GM19455 (cell line): Measurements from ENCODE around the gene AQP12A.
"Not testable (repeated sequence)": the region's sequence is repeated elsewhere in the genome, so short reads cannot be mapped to it uniquely, and the experiment has no call there.

Source experiments
- ATAC-seq: cut with Tn5 transposase; IDR thresholded peaks from one replicate; pipeline ENCODE4 v1.9.1; 2021; ENCODE audit not compliant: unreplicated experiment

The AQP12A gene

GRCh38 chr2:240691631-240692420 is at the start of gene AQP12A:
Gene AQP12A (plus strand): TSS chr2:240691866. CDS start chr2:240691914, 48 bp downstream.
- ATAC-seq = not testable (repeated sequence)

- ATAC-seq = no peak
These were observed 49.4 kb upstream of the AQP12A start for GRCh38 chr2:240642061-240642805.

GRCh38 chr2:240642806-240643092 is 48.9 kb upstream of the AQP12A start:
- ATAC-seq = no peak

- no peak for ATAC-seq
These were observed 48.4 kb upstream of the AQP12A start for GRCh38 chr2:240643093-240643810.

GRCh38 chr2:240643811-240644150 is 47.9 kb upstream of the AQP12A start:
- no peak for ATAC-seq

- no peak for ATAC-seq
These were observed 47.5 kb upstream of the AQP12A start for GRCh38 chr2:240644171-240644651.

GRCh38 chr2:240644859-240645301 is 46.8 kb upstream of the AQP12A start:
- ATAC-seq = no peak

GRCh38 chr2:240645346-240645745 is 46.3 kb upstream of the AQP12A start:
- no peak for ATAC-seq

- ATAC-seq = no peak
These were observed 45.9 kb upstream of the AQP12A start for GRCh38 chr2:240645801-240646175.

GRCh38 chr2:240646176-240646899 is 45.3 kb upstream of the AQP12A start:
- ATAC-seq = no peak

- no peak for ATAC-seq
These were observed 44.7 kb upstream of the AQP12A start for GRCh38 chr2:240646900-240647502.

GRCh38 chr2:240647503-240648154 is 44.0 kb upstream of the AQP12A start:
- no peak for ATAC-seq

- ATAC-seq = no peak
These were observed 43.5 kb upstream of the AQP12A start for GRCh38 chr2:240648155-240648649.

- ATAC-seq = no peak
These were observed 42.9 kb upstream of the AQP12A start for GRCh38 chr2:240648650-240649275.

- ATAC-seq = no peak
These were observed 42.3 kb upstream of the AQP12A start for GRCh38 chr2:240649331-240649730.

- ATAC-seq = no peak
These were observed 41.3 kb upstream of the AQP12A start for GRCh38 chr2:240650254-240650965.

GRCh38 chr2:240651185-240651584 is 40.5 kb upstream of the AQP12A start:
- ATAC-seq = no peak

GRCh38 chr2:240655931-240656886 is 35.5 kb upstream of the AQP12A start:
- ATAC-seq = no peak
